GM21619 (cell line): Measurements from ENCODE around the gene ZNF83.
"Not testable (repeated sequence)": the region's sequence is repeated elsewhere in the genome, so short reads cannot be mapped to it uniquely, and the experiment has no call there.

Experiments
- ATAC-seq: cut with Tn5 transposase; IDR thresholded peaks from one replicate; pipeline ENCODE4 v1.9.1; 2021; ENCODE audit not compliant: unreplicated experiment

ZNF83 gene

DNA sequence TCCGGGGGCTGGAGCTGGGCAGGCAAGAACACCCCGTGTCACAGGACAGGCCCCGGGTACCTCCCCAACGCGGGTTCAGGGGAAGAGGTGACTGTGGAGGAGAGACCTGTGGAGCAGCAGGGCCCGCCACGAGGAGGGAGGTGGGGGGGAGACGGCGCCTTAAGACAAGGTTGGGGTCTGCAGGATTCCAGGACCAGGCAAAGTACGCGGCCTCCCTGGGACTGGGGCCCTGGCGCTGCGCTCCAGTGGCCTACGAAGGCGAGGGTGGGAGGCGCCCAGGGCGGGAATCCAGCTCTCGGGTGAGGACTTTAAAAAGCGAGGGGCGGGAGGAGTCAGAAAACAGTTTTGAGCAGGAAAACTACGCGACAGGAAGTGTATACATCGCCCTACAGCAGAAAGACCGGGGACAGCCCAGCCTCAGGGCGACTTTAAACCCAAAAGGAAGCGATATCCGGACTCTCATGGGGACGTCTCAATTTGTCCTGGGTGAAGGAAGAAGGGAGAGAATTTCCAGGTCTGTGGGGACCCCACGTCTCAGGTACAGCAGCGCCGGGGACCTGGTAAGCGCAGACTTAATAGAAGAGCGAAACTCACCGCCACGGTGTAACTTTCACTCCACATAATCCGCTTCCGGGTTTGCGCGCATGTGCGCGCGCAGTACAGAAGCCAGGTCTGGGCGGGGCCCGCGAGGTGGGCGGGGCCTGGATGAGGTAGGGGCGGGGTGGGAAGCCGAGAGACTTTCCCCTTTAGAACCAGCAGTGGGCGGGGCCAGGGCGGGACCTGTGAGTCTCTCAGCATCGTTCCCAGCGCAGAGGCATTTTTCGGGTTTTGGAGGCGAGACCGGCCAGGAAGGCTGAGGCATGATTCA, at the start of gene ZNF83:
ZNF83 (minus strand) TSS at position 638 of the 868 bp plus-strand sequence.
- peak; percentile 84 for ATAC-seq

DNA sequence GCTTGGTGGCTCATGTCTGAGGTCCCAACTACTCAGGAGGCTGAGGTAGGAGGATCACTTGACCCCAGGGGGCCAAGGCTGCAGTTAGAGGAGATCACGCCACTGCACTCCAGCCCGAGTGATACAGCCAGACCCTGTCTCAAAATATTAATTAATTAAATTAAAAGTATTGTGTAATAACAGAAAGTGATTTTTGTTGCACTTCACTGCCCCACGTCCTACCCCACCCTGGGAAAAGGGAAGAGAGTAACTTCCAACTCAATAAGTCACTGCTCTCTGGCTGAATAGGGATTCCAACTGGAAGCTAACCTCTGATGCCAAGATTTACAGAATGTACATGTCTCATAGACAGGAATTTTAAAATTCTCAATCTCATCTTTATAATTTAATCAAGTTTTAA, 49.5 kb upstream of the ZNF83 start:
- ATAC-seq, result no peak

GRCh38 chr19:52685811-52686210, 47.7 kb upstream of the ZNF83 start:
- no peak for ATAC-seq

DNA sequence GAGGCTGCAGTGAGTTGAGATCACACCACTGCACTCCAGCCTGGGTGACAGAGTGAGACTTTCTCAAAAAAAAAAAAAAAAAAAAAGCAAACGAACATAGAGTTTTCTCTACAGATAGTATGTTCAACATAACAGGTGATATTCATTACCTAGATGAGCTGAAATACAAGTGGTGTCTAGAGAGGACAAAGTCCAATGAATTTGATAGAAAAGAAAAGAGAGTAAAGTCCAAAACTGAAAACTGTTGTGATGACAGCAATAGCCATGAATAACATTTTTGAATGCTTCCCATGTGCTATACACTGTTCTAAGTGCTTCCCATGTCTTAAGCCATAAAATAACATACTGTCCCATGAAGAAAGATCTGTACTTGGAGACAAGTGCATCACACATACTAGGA, 43.1 kb upstream of the ZNF83 start:
- not testable (repeated sequence) for ATAC-seq

DNA sequence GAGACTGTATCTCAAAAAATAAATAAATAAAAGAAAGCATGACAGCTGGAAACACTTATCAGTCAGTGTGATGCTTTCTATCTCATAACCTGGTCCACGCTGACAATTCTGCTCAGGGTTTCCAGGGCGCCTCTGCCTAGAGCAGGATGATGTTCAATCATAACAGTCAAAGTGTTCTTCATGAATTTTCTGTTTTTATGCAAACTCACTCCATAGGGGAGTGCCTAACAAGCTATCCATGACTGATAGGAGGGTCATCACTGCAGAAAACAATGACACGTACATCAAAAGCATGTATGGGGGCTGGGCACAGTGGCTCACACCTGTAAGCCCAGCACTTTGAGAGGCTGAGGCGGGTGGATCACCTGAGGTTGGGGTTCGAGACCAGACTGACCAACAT, 41.4 kb upstream of the ZNF83 start:
- no peak for ATAC-seq

- not testable (repeated sequence) for ATAC-seq
Observed at GRCh38 chr19:52675239-52675638, 37.1 kb upstream of the ZNF83 start.

GRCh38 chr19:52673014-52673413, 34.9 kb upstream of the ZNF83 start:
- no peak for ATAC-seq

DNA sequence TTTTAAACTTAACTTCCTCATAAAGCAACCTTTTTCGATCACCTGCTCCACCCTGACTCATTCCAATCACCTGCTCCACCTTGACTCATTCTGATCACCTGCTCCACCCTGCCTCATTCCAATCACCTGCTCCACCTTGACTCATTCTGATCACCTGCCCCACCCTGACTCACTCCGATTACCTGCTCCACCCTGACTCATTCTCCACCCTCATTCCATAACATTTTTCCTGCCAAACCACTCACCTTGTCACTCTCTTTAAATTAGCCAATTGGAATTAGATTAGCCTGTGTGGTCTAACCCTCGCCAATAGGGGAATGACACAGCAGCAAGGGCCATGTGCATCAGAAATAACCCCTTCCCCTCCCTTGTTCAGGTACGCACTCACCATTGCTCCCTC, 31.9 kb upstream of the ZNF83 start:
- no peak for ATAC-seq

DNA sequence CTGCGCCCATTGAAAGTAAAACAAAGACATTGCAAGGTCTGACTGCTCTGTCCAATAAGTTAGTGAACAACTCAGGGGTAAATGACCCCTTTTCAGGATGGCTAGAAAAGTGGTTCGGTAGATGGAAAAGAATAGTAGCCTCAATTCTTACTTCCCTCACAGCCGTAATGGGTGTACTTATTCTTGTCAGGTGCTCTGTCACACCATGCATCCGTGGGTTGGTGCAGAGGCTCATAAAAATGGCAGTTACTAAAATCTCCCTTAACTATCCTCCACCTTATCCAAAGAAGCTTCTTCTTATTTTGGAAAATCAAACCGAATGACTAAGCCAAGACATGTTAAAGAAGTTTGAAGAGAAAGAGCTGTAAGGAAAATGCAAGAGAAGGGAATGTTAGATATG, 31.4 kb upstream of the ZNF83 start:
- ATAC-seq, result no peak

GRCh38 chr19:52667972-52668371, 29.8 kb upstream of the ZNF83 start:
- ATAC-seq, result no peak

DNA sequence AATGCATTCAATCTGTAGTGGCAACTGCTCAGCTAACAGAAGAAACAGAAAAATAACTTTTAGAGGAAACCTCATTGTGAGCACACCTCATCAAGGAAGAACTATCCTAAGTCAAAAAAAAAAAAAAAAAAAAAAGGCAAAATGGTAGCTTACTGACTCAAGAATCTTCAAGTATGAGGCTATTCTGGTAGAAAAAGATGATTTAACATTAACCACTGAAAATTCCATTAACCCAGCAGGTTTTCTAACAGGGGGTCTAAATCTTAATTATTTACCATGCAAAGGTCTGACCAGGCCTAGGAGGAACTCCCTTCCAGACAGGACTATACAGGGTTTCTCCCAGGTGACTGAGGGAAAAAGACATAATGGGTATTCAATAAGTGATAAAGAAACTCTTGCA, 28.4 kb upstream of the ZNF83 start:
- no peak for ATAC-seq

DNA sequence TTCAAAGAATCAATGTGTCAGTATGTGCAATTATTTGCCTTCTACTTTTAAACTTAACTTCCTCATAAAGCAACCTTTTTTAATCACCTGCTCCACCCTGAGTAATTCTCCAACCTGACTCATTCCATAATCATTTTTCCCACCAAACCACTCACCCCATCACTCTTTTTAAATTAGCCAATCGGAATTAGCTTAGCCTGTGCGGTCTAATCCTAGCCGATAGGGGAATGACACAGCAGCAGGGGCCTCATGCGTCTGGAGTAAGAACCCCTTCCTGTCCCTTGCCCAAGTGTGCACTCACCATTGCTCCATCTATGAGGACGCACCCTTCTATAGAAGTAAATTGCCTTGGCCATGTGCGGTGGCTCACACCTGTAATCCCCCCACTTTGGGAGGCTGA, 27.4 kb upstream of the ZNF83 start:
- no peak for ATAC-seq

GRCh38 chr19:52665027-52665426, 26.9 kb upstream of the ZNF83 start:
- ATAC-seq, result no peak

GRCh38 chr19:52664461-52664860, 26.3 kb upstream of the ZNF83 start:
- no peak for ATAC-seq

- ATAC-seq, result no peak
Observed at GRCh38 chr19:52662631-52663030, 24.5 kb upstream of the ZNF83 start.

DNA sequence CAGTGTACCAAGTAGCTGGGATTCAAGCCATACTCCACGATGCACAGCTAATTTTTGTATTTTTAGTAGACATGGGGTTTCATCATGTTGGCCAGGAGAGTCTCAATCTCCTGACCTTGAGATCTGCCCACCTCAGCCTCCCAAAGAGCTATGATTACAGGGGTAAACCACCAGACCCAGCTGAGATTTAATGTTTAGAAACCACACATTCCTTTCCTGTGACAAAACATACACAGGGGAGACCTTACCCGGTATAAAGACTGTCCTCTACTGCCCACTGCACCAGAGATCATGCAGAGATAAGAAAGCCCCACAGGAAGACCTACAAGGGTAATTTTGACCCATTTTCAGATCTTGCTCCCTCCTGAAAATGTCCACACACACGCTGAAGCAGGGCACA, 22.8 kb upstream of the ZNF83 start:
- no peak for ATAC-seq

DNA sequence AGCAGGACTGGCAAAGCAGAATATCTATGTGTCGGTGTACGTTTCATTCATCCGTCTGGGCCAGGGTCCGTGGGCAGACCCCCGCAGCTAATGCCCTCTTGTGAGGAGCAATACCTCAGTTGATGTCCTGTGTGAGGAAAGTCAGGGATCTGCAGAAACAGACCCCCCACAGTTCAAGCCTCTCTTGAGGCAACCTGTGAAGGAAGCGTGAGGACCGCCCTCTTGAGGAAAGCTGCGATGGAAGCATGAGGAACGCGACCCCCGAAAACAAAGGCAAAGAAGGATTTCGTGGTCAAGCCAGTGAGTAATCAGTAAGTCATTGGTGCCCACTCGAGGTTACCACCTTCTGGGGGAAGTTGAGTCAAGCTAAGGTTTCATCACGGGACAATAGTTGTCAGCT, 20.9 kb upstream of the ZNF83 start:
- no peak for ATAC-seq

- ATAC-seq, result no peak
Observed at GRCh38 chr19:52658595-52658994, 20.4 kb upstream of the ZNF83 start.

DNA sequence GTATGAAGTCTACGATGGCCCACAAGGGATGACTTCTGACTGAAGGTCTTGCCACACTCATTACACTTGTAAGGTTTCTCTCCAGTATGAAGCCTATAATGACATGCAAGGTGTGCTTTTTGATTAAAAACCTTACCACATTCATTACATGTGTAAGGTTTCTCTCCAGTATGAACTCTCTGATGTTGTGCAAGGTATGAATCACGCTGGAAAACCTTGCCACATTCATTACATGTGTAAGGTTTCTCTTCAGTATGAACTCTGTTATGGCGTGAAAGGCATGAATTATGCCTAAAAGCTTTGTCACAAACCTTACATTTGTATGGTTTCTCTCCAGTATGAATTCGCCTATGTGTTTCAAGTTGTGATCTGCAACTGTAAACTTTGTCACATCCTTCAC, 15.0 kb upstream of the ZNF83 start:
- ATAC-seq, result no peak

DNA sequence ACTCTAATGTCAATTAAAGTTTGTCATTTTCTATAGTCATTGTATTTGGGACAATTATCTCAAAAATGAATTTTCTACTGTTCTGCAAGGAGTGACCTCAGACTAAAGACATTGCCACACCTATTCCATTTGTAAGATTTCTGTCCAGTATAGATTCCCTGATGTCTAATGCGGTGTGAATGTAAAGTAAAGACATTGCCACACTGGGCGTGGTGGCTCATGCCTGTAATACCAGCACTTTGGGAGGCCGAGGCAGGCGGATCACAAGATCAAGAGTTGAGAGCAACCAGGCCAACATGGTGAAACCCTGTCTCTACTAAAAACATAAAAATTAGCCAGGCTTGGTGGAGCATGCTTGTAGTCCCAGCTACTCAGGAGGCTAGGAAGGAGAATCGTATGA, 13.8 kb upstream of the ZNF83 start:
- no peak for ATAC-seq

DNA sequence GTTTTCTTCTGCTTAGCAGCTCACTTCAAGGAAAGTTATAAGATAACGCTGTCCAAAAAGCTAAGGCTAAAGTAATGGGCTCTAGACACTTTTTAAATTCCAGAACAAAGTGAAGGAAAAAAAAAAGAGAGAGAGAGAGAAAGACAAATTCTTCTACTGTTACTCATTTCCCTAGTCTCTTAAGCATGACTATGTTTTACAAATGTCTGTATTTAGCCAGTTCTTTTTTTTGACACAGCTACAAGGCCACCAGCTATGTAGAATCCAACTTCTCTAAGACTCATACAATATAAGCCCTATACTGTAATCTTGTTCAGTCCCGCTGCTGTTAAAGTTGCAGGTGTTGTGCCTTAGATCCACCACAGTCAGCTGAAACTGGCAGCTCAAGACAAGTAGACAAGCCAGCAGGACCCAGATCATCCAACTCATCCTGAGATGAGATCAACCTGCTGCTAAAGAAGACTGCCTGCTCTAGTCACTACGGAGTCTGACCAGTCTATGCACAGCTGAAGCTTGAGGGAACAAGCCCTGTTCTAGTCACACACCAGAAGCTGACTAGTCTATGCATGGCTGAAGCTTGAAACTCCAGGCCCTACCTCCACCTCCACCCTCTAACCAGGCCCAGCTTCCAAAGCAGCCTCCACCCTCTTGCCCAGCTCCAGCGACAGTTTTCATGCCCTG, 10.3 kb upstream of the ZNF83 start:
- no peak for ATAC-seq

DNA sequence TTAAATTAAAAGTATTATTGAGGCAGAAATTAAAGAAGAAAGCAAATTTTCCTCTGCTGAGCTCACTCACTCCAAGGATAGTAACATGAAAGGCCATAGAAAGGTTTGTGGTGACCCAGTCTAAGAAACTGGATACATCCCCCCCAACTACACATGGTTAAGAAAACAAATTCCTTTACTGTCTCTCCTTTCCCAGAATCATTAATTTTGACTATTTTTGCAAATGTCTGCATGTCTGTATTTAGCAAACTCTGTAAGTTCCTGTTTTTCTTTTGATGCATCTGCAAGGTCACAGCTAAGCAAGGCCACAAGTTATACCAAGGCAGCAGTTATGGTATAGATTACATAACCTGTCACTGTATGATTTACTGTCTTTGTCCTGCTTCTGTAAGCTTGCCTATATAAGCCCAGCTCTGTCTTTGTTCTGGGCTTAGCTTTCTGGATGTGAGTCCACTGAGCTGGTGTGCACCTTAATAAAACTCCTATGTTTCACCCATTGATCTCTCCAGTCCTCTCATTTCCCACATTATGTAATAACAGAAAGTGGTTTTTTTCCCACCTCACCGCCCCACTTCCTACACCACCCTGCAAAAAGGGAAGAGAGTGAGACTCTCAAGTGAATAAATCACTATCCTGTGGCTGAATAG, 8.5 kb upstream of the ZNF83 start:
- ATAC-seq, result no peak
